Mucosa of rectum (tissue), 2 donors: ENCODE measurements around the gene SNRK.
"Not testable (repeated sequence)": the region's sequence is repeated elsewhere in the genome, so short reads cannot be mapped to it uniquely, and the experiment has no call there.

Experiments
- H3K27ac ChIP-seq, 2 donors: one replicate each; pipeline ENCODE4 v1.7.0; 2013; ENCODE audit warnings: inconsistent platforms in 2 of 2, low read depth in 2 of 2, low read length in 2 of 2
- H3K27me3 ChIP-seq, 2 donors: one replicate each; pipeline ENCODE4 v1.7.0; 2013; ENCODE audit warnings: low read length in 2 of 2; ENCODE audit not compliant: control insufficient read depth in 2 of 2, insufficient read depth in 2 of 2
- H3K36me3 ChIP-seq, 2 donors: one replicate each; pipeline ENCODE4 v1.7.0; 2013; ENCODE audit warnings: low read length in 2 of 2; ENCODE audit not compliant: control insufficient read depth in 2 of 2, insufficient read depth in 2 of 2
- H3K4me1 ChIP-seq, 2 donors: one replicate each; pipeline ENCODE4 v1.7.0; 2013; ENCODE audit warnings: low read length in 2 of 2, mild to moderate bottlenecking in 1 of 2; ENCODE audit not compliant: control insufficient read depth in 2 of 2, insufficient read depth in 2 of 2
- H3K4me3 ChIP-seq, 2 donors: one replicate each; pipeline ENCODE4 v1.7.0; 2013; ENCODE audit warnings: low read length in 2 of 2
- H3K9ac ChIP-seq, 2 donors: one replicate each; pipeline ENCODE4 v1.7.0; 2013; ENCODE audit warnings: low read length in 2 of 2, low read depth in 1 of 2, mild to moderate bottlenecking in 1 of 2
- H3K9me3 ChIP-seq, 2 donors: one replicate each; pipeline ENCODE4 v1.7.0; 2013; ENCODE audit warnings: low read length in 2 of 2; ENCODE audit not compliant: control insufficient read depth in 2 of 2
- donor health status: healthy.
- donor health status: Normal muscosa, but diverticular disease.

SNRK gene

GRCh38 chr3:43349716-43350115, 63.4 kb downstream of the SNRK start:
- peaks cover 0 to 10% of the 10 kb centered on the region in 2 donors for H3K9me3 ChIP-seq
- no peak overlapping the region for H3K4me3 ChIP-seq
- H3K9ac ChIP-seq: no peak overlapping the region
- no peaks in the 10 kb centered on the region for H3K27me3 ChIP-seq
- H3K27ac ChIP-seq: no peak overlapping the region
- H3K36me3 ChIP-seq: peaks cover 27 to 41% of the 10 kb centered on the region in 2 donors
- no peaks in the 10 kb centered on the region for H3K4me1 ChIP-seq

- Histone ChIP-seq H3K9ac (no peak overlapping the region), H3K4me1 (no peaks in the 10 kb centered on the region), H3K4me3 (no peak overlapping the region), H3K36me3 (peaks cover 10 to 17% of the 10 kb centered on the region in 2 donors), H3K9me3 (peaks cover 0 to 16% of the 10 kb centered on the region in 2 donors), H3K27me3 (no peaks in the 10 kb centered on the region), H3K27ac (no peak overlapping the region)
Observed at GRCh38 chr3:43353393-43353792, 67.1 kb downstream of the SNRK start.

- Histone ChIP-seq H3K4me1 (no peaks in the 10 kb centered on the region), H3K27ac (no peak overlapping the region), H3K27me3 (no peaks in the 10 kb centered on the region), H3K9ac (no peak overlapping the region), H3K4me3 (no peak overlapping the region), H3K9me3 (peaks cover 0 to 16% of the 10 kb centered on the region in 2 donors), H3K36me3 (peaks cover 9 to 10% of the 10 kb centered on the region in 2 donors)
Observed at GRCh38 chr3:43353923-43354670, 67.8 kb downstream of the SNRK start.

GRCh38 chr3:43356033-43356432, 69.7 kb downstream of the SNRK start:
- H3K36me3 ChIP-seq, H3K4me3 ChIP-seq, H3K27ac ChIP-seq, H3K4me1 ChIP-seq, H3K9ac ChIP-seq, H3K27me3 ChIP-seq: not testable (repeated sequence)
- H3K9me3 ChIP-seq: peaks cover 0 to 16% of the 10 kb centered on the region in 2 donors

- Histone ChIP-seq H3K9me3 (peaks cover 0 to 1% of the 10 kb centered on the region in 2 donors), H3K4me3 (no peak overlapping the region), H3K27ac (no peak overlapping the region), H3K9ac (no peak overlapping the region), H3K36me3 (peaks cover 0 to 6% of the 10 kb centered on the region in 2 donors), H3K27me3 (no peaks in the 10 kb centered on the region), H3K4me1 (no peaks in the 10 kb centered on the region)
Observed at GRCh38 chr3:43361077-43361476, 74.7 kb downstream of the SNRK start.

- peaks cover 0 to 2% of the 10 kb centered on the region in 2 donors for H3K4me1 ChIP-seq
Observed at GRCh38 chr3:43362183-43362582, 75.8 kb downstream of the SNRK start.

GRCh38 chr3:43362961-43363360, 76.6 kb downstream of the SNRK start:
- Histone ChIP-seq H3K27ac (no peak overlapping the region), H3K4me3 (no peak overlapping the region), H3K27me3 (no peaks in the 10 kb centered on the region), H3K4me1 (peaks cover 0 to 2% of the 10 kb centered on the region in 2 donors), H3K36me3 (peaks cover 0 to 6% of the 10 kb centered on the region in 2 donors), H3K9ac (no peak overlapping the region), H3K9me3 (no peaks in the 10 kb centered on the region)

More at GRCh38 chr3:43362183-43362582, 75.8 kb downstream of the SNRK start:
- Histone ChIP-seq H3K36me3 (peaks cover 0 to 6% of the 10 kb centered on the region in 2 donors), H3K4me3 (no peak overlapping the region), H3K27me3 (no peaks in the 10 kb centered on the region), H3K9ac (no peak overlapping the region), H3K9me3 (no peaks in the 10 kb centered on the region), H3K27ac (no peak overlapping the region)

GRCh38 chr3:43363621-43364266, 77.4 kb downstream of the SNRK start:
- H3K4me1 ChIP-seq: peaks cover 0 to 2% of the 10 kb centered on the region in 2 donors
- no peak overlapping the region for H3K9ac ChIP-seq
- no peak overlapping the region for H3K4me3 ChIP-seq
- no peak overlapping the region for H3K27ac ChIP-seq
- no peaks in the 10 kb centered on the region for H3K27me3 ChIP-seq
- H3K9me3 ChIP-seq: no peaks in the 10 kb centered on the region
- H3K36me3 ChIP-seq: peaks cover 0 to 6% of the 10 kb centered on the region in 2 donors

- H3K9ac ChIP-seq: no peak overlapping the region
Observed at GRCh38 chr3:43364494-43364893, 78.2 kb downstream of the SNRK start.

GRCh38 chr3:43364926-43365325, 78.6 kb downstream of the SNRK start:
- Histone ChIP-seq H3K4me3 (no peak overlapping the region), H3K9me3 (no peaks in the 10 kb centered on the region), H3K4me1 (peaks cover 0 to 2% of the 10 kb centered on the region in 2 donors), H3K27me3 (no peaks in the 10 kb centered on the region), H3K36me3 (peaks cover 0 to 6% of the 10 kb centered on the region in 2 donors), H3K9ac (no peak overlapping the region), H3K27ac (no peak overlapping the region)

More at GRCh38 chr3:43364494-43364893, 78.2 kb downstream of the SNRK start:
- peaks cover 0 to 6% of the 10 kb centered on the region in 2 donors for H3K36me3 ChIP-seq
- no peak overlapping the region for H3K27ac ChIP-seq
- H3K4me1 ChIP-seq: peaks cover 0 to 2% of the 10 kb centered on the region in 2 donors
- no peak overlapping the region for H3K4me3 ChIP-seq
- no peaks in the 10 kb centered on the region for H3K27me3 ChIP-seq
- no peaks in the 10 kb centered on the region for H3K9me3 ChIP-seq
